DMS53 treated with DMSO at 0.1 percent for 48 hours (cell line): ENCODE measurements around the gene PTK7.
"Not testable (repeated sequence)": the region's sequence is repeated elsewhere in the genome, so short reads cannot be mapped to it uniquely, and the experiment has no call there.

Experiments used
- DNase-seq: peaks from one replicate; lab custom pipeline; 2025; ENCODE audit not compliant: unreplicated experiment; lab: John Stamatoyannopoulos, UW

The PTK7 gene

GRCh38 chr6:43075670-43076463 is at the start of gene PTK7:
TSS of gene PTK7 (plus strand) at chr6:43076314. CDS start at chr6:43076489, 175 bp downstream.
- DNase-seq = peak; percentile 28

DNA sequence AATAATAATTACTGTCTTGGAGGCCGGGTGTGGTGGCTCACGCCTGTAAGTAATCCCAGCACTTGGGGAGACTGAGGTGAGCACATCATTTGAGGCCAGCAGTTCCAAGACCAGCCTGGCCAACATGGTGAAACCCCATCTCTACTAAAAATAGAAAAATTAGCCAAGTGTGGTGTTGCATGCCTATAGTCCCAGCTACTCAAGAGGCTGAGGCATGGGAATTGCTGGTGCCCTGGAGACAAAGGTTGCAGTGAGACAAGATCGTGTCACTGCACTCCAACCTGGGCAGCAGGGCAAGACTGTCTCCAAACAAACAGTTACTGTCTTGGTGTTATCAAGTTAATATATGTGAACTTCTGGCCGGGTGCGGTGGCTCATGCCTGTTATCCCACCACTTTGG is 49.7 kb upstream of the PTK7 start:
- no peak for DNase-seq

DNA sequence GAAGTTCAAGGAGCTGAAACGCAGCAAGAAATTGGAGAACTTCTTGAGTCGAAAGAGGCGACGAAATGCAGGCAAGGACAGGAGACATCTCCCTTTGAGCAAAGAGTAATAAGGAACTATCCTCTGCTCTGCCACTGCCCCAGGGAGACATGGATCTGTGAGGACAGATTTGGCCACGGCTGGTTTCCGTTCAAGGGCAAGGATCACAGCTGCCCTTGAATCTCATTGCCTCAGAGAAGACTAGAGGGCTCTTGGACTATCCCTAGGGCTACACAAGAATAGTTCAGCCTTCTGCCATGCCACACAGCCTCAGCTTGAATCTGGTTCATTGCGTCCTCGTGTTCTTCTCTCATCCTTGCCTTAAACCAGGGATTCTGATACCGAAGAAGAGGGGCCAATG is 47.0 kb upstream of the PTK7 start:
- no peak for DNase-seq

- DNase-seq = no peak
Observed at GRCh38 chr6:43032326-43032725, 43.8 kb upstream of the PTK7 start.

DNA sequence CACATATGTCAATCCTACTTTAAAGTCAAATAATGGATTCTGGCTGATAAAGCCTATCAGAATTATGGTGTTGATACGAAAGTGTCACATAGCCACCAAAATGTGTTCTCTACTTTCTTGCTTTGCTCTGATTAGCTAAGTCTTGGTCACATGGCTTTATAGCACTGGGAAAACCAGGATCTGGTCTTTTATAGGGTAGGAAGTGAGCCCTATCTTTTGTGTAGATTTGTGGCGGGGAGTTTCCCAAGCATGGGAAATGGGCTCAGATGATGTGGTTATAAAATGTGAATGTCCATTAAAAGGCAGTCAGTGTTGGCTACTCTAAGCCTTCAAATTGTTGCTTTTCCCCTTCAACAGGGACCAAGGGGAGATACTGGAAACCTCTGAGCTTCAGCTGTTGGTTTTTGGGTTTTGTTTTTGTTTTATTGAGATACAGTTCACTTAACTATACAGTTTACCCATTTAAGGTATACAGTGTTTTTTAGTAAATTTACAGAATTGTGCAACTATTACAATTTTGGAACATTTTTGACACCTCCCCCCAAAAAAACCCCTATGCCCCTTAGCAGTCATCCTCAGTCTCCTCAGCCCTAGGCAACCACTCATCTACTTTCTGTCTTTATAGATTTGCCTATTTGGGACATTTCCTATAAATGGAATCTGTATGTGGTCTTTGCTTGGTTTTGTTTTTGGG is 42.5 kb upstream of the PTK7 start:
- no peak for DNase-seq

GRCh38 chr6:43034190-43034525 is 42.0 kb upstream of the PTK7 start:
- DNase-seq = no peak

DNA sequence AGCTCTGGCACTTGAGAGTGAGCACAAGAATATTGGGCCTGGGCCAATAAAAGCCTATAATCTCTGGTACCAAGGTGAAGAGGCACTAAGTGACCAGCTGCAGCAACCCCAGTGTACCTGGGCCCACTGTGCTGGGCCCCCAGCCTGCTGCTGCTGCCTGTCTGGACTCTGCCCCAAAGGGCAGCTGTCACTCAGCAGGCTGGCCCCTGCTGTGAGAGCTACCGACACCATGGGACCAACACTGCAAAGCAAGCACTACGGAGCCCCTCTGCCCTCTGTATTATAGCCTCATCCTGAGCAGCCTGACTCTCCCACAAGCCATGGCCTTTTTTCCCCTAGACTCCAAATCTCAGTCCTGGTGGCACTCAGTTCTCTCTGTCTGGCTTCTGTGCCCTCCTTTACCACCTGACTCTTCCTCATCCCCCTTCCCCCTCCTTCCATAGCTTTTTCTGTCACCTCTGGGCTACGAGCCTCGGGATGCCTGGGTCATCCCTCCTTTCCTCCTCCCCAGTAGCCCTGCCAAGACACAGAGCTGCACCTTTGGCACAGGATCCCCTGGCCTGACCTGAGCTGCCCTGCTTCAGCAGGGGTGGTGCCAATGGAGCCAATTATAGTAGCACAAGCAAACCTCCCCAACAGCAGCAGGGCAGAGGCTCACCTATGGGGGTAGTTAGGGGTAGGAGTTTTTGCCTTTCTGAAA is 40.5 kb upstream of the PTK7 start:
- no peak for DNase-seq

GRCh38 chr6:43036712-43037111 is 39.4 kb upstream of the PTK7 start:
- no peak for DNase-seq

GRCh38 chr6:43037197-43037596 is 38.9 kb upstream of the PTK7 start:
- DNase-seq = no peak

GRCh38 chr6:43037706-43038105 is 38.4 kb upstream of the PTK7 start:
- no peak for DNase-seq

GRCh38 chr6:43038727-43039126 is 37.4 kb upstream of the PTK7 start:
- DNase-seq = no peak

GRCh38 chr6:43040542-43041257 is 35.4 kb upstream of the PTK7 start:
- no peak for DNase-seq

- DNase-seq = not testable (repeated sequence)
Observed at GRCh38 chr6:43041475-43041874, 34.6 kb upstream of the PTK7 start.

DNA sequence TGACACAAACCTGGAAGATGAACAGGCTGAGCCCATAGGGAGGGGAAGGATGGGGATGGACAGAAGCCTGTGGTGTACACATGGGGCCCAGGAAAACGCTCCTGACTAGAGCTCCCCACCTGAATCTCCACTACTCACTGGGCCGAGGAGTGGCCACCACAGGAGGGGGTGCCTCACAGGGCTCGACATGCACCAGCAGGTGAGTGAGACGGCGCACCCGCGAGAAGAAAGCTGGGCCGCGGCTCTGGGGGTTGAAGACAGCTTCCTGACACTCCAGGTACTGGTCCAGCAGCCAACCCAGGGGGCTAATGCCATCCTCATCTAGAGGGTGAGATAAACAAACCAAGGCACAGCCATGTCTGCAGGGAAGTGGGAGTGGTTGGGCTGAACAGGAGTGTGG is 32.8 kb upstream of the PTK7 start:
- DNase-seq = no peak

DNA sequence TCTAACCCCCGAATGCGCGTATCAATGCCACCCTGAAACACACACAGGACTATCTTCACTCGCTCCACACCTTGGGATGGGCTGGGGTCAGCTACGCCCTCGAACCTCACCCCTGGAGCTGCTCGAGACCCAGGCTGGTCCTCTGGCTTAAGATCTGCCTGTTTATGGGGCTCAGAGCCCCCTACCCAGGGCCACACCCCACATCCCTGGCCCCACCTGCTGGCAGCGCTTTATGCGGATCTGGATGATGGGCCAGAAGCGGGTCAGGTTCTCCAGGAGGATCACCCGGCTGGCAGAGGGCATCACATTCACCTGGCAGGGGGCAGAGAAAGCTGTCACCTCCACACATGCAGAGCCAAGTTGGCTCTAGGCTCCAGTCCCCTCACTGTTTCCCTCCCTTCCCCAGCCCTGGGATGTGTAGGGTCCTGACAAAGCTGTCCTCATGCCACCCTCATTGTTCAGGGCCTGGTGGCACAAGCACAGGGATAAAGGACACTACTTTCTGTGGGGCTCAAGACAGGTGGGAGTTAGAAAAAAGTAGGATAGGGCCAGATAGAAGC is 30.7 kb upstream of the PTK7 start:
- DNase-seq = no peak

GRCh38 chr6:43047998-43048397 is 28.1 kb upstream of the PTK7 start:
- no peak for DNase-seq

- DNase-seq = no peak
Observed at GRCh38 chr6:43050981-43051380, 25.1 kb upstream of the PTK7 start.

DNA sequence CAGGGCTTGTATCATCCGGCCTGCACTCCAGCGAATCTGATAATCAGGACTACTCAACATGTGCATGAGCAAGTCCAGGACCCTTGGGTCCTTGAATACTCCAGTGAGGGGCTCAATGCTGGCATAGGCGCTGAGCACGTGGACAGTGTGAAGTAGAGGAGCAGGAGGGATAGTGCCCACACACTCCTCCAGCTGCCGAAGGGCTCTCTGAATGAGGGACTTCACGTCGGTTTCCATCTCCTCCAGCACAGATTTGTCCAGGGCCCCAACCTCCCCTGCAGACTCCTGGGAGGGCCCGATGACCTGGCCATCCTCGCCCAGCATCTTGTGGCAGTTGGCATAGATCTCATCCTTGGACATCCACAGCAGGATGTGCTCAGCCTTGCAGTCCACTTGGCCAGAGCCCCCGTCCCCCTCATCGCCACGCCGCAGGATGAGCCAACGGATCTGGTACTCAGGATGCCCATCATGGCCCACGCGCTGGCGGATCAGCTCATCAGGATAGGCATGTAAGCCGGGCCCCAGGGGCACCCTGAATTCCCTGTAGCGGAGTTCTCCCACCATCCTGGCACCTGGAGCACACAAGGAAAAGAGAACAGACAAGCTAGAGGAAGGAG is 23.8 kb upstream of the PTK7 start:
- no peak for DNase-seq

DNA sequence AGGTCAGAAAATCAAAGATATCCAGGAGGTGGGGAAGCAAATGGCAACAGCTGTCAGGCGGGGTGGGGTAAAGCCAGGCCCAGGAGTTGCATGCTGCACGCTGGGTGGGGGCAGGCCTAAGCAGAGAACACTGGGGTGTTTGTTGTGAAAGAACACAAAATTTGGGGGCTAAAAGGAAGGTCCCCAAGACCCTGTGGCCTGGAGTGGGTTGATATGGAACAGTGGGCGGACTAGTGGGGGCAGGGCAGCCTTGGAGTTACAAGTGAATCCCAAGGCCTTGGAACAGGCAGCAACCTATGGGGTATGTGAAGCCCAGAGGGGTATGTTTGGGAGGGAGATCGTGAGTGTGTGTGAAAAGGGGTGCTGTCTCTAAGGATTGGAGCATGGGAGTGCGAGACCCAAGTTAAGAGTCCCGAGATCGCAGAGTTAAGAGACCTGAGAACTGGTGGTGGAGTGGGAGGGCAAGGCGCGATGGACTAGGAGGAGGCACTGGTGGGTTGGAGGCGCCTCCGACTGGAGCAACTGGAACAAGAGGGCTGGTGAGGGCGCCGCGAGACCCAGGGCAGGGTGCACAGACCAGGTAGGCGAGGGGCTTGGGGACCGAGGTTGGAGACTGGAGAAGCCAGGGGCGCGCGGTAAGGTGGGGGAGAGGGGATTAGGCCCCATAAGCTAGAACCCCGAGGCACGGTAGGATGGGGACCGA is 23.1 kb upstream of the PTK7 start:
- DNase-seq = no peak

DNA sequence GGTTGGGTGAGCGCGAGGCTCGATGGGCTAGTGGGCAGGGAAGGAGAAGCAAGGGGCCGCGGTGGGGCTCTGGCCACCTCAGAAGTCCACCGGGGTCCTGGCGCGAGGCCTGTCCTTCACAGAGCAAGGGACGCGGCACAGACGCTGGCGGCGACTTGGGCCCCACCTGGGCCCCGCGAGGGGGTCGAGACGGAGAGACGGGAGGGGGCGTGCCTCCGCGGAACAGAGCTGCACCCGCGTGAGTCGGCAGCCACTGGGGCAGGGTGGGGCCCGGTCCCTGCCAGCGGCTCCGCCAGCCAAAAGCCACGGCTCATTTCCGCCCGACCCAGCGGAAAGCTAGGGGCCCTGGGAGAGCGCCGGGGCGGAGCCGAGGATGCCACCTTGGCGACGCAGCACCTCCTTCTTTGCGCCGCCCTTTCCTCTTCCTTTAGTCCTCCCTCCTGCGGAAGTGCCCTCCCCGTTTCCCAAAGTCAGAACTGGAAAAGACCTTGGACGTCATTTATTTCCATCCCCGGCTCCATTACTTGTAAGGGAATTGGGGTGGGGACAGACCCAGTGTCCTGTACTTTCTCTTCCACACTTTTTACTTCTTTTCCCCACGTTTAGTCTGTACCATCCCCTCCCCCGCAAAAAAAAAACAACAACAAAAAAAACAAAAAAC is 22.4 kb upstream of the PTK7 start, which contains the start of gene CUL7:
CUL7 (minus strand) TSS at position 307 of the 661 bp plus-strand sequence. CDS start 1,063 bp downstream, outside the sequence.
- peak; percentile 97 for DNase-seq
